ENCODE results near the gene PDCD6IP.
A peak's percentile ranks its signal among the peaks of the same experiment; 100 is the strongest.
"Not testable (repeated sequence)": the region's sequence is repeated elsewhere in the genome, so short reads cannot be mapped to it uniquely, and the experiment has no call there.

PDCD6IP gene, protein sequence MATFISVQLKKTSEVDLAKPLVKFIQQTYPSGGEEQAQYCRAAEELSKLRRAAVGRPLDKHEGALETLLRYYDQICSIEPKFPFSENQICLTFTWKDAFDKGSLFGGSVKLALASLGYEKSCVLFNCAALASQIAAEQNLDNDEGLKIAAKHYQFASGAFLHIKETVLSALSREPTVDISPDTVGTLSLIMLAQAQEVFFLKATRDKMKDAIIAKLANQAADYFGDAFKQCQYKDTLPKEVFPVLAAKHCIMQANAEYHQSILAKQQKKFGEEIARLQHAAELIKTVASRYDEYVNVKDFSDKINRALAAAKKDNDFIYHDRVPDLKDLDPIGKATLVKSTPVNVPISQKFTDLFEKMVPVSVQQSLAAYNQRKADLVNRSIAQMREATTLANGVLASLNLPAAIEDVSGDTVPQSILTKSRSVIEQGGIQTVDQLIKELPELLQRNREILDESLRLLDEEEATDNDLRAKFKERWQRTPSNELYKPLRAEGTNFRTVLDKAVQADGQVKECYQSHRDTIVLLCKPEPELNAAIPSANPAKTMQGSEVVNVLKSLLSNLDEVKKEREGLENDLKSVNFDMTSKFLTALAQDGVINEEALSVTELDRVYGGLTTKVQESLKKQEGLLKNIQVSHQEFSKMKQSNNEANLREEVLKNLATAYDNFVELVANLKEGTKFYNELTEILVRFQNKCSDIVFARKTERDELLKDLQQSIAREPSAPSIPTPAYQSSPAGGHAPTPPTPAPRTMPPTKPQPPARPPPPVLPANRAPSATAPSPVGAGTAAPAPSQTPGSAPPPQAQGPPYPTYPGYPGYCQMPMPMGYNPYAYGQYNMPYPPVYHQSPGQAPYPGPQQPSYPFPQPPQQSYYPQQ

DNA sequence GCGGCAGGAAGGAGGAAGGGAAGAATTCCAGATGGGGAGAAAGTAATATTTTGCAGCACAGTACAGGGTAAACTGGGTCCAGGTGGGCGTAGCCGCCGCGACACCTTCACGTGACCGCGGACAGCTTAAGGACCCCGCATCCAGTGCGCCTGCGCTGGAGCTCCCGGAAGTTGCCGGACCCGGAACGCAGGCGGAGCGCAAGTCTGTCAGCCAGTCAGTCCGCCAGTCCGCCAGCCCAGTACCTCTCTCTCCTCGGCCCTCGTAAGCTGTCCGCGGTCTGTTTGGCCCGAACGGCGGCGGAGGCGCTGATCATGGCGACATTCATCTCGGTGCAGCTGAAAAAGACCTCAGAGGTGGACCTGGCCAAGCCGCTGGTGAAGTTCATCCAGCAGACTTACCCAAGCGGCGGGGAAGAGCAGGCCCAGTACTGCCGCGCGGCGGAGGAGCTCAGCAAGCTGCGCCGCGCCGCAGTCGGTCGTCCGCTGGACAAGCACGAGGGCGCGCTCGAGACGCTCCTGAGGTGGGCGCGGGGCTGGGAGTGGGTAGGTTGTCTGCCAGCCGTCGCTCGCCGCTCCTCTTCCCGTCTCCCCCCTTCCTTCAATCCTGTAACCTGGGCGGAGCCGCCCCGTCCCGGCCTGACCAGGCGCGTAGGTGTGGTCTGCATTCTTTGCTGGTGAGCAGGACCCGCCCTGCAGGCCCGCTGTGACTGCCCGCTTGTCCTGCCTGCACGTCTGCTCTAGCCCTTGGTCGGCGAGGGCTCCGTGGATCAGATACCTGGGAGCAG, at the start of gene PDCD6IP:
TSS of gene PDCD6IP (plus strand) at position 213 of the 784 bp plus-strand sequence. CDS start at position 312, 99 bp downstream.
- DNase-seq, result peak; percentile 64

GRCh38 chr3:33749546-33750210, 48.8 kb upstream of the PDCD6IP start:
- no peak for DNase-seq

- DNase-seq, result no peak
Observed at GRCh38 chr3:33750211-33750548, 48.2 kb upstream of the PDCD6IP start.

- no peak for DNase-seq
Observed at GRCh38 chr3:33751336-33751735, 47.1 kb upstream of the PDCD6IP start.

DNA sequence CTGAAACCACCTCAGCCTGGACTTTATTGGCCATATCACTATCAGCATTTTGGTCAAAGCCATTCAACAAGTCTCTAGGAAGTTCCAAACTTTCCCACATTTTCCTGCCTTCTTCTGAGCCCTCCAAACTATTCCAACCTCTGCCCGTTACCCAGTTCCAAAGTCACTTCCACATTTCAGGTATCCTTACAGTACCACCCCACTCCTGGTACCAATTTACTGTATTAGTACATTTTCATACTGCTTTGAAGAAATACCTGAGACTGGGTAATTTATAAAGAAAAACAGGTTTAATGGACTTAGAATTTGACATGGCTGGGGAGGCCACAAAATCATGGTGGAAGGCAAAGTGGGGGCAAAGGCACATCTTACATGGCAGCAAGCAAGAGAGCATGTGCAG, 44.0 kb upstream of the PDCD6IP start:
- not testable (repeated sequence) for DNase-seq

- DNase-seq, result no peak
Observed at GRCh38 chr3:33758281-33758680, 40.1 kb upstream of the PDCD6IP start.

DNA sequence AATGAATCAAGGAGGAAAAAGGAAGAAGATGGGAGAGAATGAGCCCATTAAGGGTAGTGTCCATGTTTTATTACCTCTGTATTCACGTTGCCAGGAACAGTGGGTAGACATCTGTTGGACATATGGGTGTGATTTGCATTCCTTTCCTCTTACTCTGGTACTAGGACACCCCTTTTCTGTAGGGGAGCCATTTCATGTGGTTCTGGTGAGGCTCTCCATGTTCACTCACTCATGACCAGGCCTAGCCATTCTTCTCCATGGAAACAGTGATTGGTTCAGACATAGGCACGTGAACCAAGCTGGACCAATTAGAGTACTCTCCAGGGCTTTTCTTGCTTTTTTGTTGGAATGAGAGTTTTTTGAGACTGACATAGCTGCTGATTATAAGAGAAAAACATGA, 39.6 kb upstream of the PDCD6IP start:
- DNase-seq, result no peak

GRCh38 chr3:33768578-33769330, 29.7 kb upstream of the PDCD6IP start:
- no peak for DNase-seq

- DNase-seq, result no peak
Observed at GRCh38 chr3:33773637-33774036, 24.8 kb upstream of the PDCD6IP start.

DNA sequence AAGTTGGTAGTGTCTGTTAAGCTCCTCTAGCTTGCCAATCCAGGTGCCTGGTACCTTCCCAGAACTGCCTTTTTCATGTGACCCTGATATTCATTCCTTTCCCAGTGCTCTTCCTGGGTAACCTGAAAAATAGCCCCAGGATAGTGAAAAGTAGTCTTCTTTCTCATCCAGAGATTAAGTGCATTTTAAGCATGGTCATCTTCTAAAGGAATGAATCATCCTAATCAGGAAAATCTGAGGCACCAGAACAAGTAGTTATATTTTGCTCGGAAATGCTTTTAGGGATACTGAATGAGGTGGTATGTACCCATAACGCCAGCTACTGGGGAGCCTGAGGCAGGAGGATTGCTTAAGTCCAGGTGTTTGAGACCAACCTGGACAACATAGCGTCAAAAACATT, 23.1 kb upstream of the PDCD6IP start:
- DNase-seq, result no peak

- DNase-seq, result no peak
Observed at GRCh38 chr3:33777996-33778395, 20.4 kb upstream of the PDCD6IP start.

- DNase-seq, result no peak
Observed at GRCh38 chr3:33779751-33780150, 18.7 kb upstream of the PDCD6IP start.

DNA sequence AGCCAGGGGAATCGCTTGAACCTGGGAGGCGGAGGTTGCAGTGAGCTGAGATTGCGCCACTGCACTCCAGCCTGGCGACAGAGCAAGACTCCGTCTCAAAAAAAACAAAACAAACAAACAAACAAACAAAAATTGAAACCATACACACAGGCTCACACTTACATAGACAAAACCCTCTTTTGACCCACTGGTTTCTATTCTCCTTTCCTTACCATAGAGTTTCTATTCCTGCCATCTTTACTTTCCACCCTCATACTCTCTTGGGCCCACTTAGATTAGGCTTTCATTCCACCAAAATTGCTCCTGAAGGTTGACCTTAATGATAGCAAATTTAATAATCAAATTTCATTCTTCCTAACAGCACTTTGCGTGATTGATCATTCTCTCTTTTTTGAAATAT, 17.0 kb upstream of the PDCD6IP start:
- not testable (repeated sequence) for DNase-seq

DNA sequence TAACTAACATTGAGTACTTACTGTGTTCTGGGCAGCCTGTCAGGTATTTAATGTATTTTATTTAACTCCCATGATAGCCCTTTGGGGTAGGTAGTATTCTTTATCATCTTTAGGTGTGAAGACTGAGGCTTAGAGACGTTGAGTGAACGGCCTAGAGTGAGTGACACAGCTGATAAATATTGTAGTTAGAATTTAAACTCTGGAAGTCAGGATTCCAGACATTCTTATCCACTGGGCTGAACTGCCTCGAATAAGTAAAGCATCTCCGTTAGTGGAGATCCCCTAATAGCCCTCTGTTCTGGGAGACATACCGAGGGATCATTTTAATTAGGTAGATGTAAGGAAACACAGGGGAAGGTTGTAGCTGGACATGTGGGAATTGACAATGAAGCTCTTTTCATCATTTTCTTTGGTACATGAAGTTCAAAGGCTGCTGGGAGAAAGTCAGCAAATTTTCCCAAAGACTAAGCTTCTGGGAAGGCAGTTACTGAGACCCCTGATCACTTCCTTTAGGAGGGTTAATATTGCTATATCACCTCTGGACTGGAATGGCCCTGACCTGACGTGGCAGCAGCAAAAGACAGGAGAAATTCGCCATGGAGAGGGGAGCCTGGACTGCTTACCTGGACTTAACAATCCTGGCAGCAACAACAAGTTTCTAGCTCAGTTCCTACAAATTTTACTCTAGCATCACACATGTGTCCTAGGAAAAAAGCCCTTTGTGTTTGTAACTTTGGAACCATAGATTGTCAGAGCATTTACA, 11.7 kb upstream of the PDCD6IP start:
- DNase-seq, result no peak

GRCh38 chr3:33787328-33788009, 11.0 kb upstream of the PDCD6IP start:
- peak; percentile 28 for DNase-seq

GRCh38 chr3:33789183-33789954, 9.1 kb upstream of the PDCD6IP start:
- no peak for DNase-seq

- DNase-seq, result no peak
Observed at GRCh38 chr3:33790091-33790490, 8.3 kb upstream of the PDCD6IP start.

DNA sequence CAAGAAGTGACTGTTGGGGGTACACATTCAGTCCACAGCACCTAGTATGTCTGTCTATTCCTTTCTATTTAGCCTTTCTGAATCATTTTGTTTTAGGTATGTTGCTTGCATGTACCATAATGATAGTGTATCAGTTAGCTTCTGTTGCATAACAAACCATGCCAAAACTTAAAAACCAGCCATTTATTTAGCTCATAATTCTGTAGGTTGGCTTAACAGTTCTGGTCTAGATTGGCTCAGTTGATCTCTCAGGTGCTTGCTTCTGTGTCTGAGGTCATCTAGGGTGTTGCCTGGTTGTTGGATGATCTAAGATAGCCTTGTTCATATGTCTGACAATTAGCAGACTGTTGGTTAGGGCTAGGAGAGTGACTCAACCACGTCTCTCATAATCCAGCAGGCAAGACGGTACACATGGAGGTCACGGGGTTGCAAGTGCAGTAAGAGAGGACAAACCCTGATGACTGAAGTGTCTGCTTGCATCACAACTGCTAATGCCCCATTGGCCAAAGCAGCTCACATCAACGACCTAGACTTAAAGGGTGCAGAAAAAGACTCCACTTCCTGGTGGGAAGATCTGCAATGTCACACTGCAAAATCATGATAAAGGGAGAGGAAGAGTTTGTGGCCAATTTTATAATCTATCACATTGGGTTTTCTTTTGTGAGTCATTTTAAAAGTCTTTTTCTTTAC, 6.8 kb upstream of the PDCD6IP start:
- no peak for DNase-seq
